Hematopoietic multipotent progenitor cell treated with erythropoietin and hydrocortisone succinate and interleukin-3 and kit ligand, for 15 days (in vitro differentiated cells): ENCODE measurements around the gene ZFAND2A.
"Not testable (repeated sequence)": the region's sequence is repeated elsewhere in the genome, so short reads cannot be mapped to it uniquely, and the experiment has no call there.

Experiments used
- DNase-seq: peaks from one replicate; pipeline ENCODE4 v3.0.0-alpha.2; 2015; ENCODE audit warnings: low spot score

Gene ZFAND2A

DNA sequence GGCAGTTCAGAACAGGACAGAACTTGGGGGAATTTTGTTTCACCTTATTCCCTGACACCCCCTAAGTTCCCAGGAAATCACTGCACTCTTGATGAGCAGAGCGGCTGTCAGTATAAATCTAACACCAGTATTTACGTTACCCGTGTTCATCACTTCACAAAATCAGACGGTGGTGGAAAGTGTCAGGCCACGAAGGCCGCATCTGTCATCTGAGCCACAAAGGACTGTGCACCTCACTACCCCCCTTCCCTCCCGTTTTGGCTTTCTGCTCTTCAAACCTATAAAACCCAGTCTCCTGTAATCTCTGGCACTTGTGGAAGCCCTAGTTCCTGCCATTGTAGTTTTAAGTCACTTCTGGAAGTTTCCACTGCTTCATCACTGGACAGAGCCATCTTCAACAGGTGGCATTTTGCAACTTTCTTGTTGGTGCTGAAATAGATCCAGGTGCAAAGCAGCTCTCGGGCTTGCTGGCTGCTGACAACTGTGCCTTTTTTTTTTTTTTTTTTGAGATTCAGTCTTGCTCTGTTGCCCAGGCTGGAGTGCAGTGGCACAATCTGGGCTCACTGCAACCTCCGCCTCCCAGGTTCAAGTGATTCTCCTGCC, 9.5 kb downstream of the ZFAND2A start:
- DNase-seq: no peak

DNA sequence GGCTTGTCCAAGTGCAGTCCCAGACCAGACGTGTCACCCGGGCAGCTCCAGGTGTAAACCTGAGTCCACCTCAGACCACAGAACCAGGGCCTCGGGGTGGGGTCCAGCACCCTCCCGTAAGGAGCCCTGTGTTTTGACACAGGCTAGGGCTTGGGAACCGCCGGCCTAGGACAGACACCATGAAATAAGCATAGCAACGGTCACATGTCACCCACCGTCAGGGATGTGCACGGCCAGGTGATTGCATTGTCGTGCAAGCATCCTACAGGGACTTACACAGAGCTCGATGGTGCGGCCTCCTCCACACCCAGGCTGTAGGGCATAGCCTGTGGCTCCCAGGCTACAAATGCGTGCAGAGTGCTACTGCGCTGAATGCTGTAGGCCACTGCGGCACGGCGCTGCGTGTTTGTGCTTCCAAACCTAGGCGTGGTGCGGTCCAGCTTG, 10.6 kb downstream of the ZFAND2A start:
- DNase-seq: no peak

GRCh38 chr7:1147873-1148272, 12.1 kb downstream of the ZFAND2A start:
- not testable (repeated sequence) for DNase-seq

GRCh38 chr7:1144269-1144771, 15.7 kb downstream of the ZFAND2A start:
- DNase-seq: no peak

DNA sequence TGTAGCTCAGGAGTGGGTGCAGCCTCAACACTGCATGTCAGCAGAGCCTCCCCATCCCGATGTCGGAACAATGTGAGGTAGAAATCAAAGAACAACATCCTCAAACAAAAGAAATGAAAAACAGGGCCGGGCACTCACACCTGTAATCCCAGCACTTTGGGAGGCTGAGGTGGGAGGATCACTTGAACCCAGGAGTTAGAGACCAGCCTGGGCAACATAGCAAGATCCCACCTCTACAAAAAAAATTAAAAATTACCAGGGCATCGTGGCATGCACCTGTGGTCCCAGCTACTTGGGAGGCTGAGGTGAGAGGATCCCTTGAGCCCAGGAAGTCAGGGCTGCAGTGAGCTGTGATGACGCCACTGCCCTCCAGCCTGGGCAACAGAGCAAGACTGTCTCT, 17.0 kb downstream of the ZFAND2A start:
- DNase-seq: not testable (repeated sequence)

DNA sequence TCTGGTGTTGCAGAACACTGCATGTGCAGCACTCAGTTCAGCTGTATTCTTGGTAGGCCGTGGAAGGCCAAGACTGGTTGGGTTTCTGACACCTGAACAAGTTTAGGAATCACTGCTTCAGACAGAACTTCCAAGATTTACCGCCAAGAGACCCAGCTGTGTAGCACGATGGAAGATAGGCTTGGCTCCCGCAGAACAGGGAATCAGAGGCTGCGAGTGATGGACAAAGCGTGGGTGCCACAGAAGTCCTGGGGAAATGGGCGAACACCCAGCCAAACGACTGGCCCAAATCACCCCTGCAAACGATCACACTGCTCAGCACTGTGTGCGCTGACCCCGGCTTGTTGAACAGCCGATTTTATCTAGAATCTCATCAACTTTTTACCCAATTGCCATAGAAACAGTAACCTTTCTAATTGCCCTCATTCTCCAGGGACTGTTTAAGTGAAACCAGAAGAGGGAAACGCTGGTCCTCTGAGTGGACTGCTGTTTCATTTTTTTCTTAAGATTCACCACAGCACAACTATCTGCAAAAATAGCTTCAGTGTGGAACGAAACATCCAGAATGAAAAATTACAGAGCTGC, 17.9 kb downstream of the ZFAND2A start:
- no peak for DNase-seq

DNA sequence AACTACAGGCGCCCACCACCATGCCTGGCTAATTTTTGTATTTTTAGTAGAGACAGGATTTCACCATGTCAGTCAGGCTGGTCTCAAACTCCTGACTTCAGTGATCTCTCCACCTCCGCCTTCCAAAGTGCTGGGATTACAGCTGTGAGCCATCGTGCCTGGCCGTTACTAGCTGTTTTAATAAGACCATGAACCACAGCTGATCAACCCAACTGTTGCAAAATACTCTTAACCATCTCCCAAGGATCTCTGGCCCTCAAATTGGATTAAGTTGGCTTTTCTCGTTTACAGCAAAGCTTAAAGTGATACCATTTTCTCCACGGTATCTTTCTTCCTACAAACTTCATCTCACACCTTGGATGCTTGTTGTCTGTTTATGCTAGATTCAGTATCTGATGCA, 18.3 kb downstream of the ZFAND2A start:
- DNase-seq: no peak

DNA sequence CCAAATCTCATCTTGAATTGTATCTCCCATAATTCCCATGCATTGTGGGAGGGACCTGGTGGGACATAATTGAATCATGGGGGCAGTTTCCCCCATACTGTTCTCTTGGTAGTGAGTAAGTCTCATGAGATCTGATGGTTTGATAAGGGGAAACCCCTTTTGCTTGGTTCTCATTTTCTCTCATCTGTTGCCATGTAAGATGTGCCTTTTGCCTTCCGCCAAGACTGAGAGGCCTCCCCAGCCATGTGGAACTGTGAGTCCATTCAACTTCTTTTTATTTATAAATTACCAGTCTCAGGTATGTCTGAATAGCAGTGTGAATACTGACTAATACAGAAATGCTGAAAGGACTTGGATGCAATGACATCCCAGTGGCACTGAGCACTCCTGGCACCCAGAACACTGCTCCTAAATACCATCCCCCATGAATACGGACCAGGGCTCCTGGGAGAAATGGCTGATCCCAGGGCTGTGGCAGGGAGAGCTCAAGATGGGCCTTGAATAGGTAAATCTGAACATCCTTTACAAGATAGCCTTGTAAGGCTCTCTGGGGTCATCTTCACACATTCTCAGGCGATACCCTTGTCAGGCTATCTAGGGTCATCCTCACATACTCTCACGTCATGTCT, 19.4 kb downstream of the ZFAND2A start:
- DNase-seq: no peak

- no peak for DNase-seq
Measured at GRCh38 chr7:1137517-1138167, 22.4 kb downstream of the ZFAND2A start.

- DNase-seq: no peak
Measured at GRCh38 chr7:1136841-1137516, 23.0 kb downstream of the ZFAND2A start.

- DNase-seq: no peak
Measured at GRCh38 chr7:1134951-1135350, 25.0 kb downstream of the ZFAND2A start.

GRCh38 chr7:1131471-1132265, 28.3 kb downstream of the ZFAND2A start:
- no peak for DNase-seq

- no peak for DNase-seq
Measured at GRCh38 chr7:1130021-1130990, 29.7 kb downstream of the ZFAND2A start.

GRCh38 chr7:1129431-1129830, 30.6 kb downstream of the ZFAND2A start:
- DNase-seq: no peak

DNA sequence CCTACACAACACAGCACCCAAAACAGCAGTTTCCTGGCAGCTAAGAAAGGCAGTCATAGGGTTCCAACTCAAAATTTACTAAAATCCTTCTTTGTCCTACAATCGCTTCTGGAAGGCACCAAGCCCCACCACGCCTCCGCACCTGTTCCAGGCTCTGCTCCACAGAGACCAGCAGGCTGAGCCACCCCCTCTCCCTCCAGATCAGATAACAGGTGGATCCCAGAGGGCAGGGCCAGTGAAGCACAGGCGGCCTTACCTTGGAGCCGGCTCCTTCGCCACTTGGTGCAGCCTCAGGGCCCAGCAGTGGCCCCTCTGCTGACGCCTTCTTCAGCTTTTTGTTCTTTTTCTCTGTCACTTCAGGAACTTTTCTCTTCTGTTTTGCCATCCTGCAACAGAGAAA, 33.0 kb downstream of the ZFAND2A start:
- DNase-seq: no peak

DNA sequence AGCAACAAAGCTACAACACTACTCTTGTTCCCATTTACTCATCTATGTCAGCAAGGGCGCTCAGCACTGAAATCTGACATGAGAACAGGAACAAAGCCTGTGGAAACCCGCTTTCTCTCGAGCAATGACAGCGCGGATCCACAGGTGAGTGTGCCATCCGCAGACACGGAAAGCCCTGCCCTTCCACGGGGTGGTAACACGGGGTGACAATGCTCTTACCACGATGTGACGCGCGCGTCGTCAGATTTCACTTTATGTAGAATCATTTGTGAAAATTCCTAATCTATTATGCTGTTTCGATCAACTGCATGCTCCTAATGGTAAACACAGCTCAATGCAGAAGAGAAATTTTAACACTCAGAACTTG, 34.4 kb downstream of the ZFAND2A start:
- DNase-seq: no peak

- DNase-seq: no peak
Measured at GRCh38 chr7:1124816-1125602, 35.0 kb downstream of the ZFAND2A start.

DNA sequence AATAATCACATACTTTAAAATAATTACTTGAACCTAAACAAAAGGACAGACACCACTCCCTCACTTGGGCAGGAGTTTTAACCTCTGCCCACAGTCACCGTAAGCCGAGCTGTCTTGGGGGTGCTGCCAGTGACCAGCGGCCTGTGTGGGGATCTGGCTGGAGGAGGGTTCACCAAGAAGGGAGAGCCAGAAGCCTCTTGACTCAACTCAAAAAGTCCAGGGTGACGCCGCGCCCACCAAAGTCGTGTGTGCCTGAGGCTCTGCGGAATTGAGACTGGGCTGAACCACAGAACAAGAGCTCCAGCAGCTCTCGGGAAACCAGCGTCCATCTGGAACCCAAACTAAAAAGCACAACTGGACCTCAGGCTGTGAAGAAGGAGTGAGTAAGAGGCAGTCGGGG, 35.8 kb downstream of the ZFAND2A start:
- DNase-seq: no peak

DNA sequence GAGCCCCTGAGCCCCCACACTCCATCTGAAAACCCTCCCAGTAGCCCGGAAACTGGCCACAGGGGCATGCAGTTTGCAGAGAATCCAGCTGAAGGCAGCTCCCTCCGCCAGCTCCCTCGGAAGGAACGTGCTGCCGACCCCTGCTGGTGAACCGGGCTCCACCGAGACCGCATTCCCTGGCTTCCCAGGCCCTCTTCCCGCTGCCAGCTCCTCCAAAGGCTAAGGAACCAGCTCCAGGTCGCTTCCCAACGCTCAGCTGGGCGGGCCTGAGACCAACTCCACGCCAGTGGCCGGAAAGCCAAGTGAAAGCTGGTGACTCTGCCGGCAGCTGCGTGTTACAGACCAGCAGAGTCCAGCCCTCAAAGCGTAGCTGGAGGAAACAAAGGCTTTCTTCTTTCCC, 36.3 kb downstream of the ZFAND2A start:
- no peak for DNase-seq
